WERI-Rb-1 (cell line): ENCODE results near the gene ADRA2A.

Source experiments
- DNase-seq: peaks from one replicate; pipeline ENCODE4 v3.0.0-alpha.2; 2020
- H3K27ac ChIP-seq: fragments of 250-450 bp; sonication (Bioruptor Pico); 2 replicates; pipeline ENCODE4 v1.5.1; 2020; ENCODE audit warnings: mild to moderate bottlenecking, moderate library complexity
- H3K27me3 ChIP-seq: fragments of 250-450 bp; sonication (Bioruptor Pico); 2 replicates; pipeline ENCODE4 v1.5.1; 2021; ENCODE audit warnings: mild to moderate bottlenecking, low read depth, moderate library complexity; ENCODE audit not compliant: insufficient read depth, severe bottlenecking
- H3K36me3 ChIP-seq: fragments of 250-450 bp; sonication (Bioruptor Pico); 2 replicates; pipeline ENCODE4 v1.5.1; 2020; ENCODE audit warnings: mild to moderate bottlenecking, moderate library complexity
- H3K4me3 ChIP-seq: 2 replicates; pipeline ENCODE4 v1.5.1; 2011; ENCODE audit warnings: low read depth, mild to moderate bottlenecking, control low read depth, low read length
- H3K9me3 ChIP-seq: fragments of 250-450 bp; sonication (Bioruptor Pico); 2 replicates; pipeline ENCODE4 v1.5.1; 2021; ENCODE audit warnings: mild to moderate bottlenecking, moderate library complexity; ENCODE audit not compliant: severe bottlenecking
- CTCF ChIP-seq: IDR thresholded peaks from 2 replicates; pipeline ENCODE4 v1.5.1; 2011; ENCODE audit warnings: low read depth, mild to moderate bottlenecking, control low read depth, inconsistent platforms, low read length

ADRA2A gene

GRCh38 chr10:111076191-111076681 lies 593 bp upstream of the ADRA2A start:
- Histone ChIP-seq H3K36me3 (peaks cover 4% of the 10 kb centered on the region), H3K4me3 (peak overlapping the region; percentile 78), H3K27ac (peak overlapping the region; percentile 23; the same call in 1 of the 2 replicates), H3K9me3 (no peaks in the 10 kb centered on the region), H3K27me3 (peaks cover 2% of the 10 kb centered on the region)
- DNase-seq = peak; percentile 80
- peak; percentile 98 for TF ChIP-seq CTCF

GRCh38 chr10:111077479-111077784 lies 603 bp downstream of the ADRA2A start:
- H3K9me3 ChIP-seq = no peaks in the 10 kb centered on the region
- TF ChIP-seq CTCF = no peak
- peaks cover 2% of the 10 kb centered on the region for H3K27me3 ChIP-seq
- peak overlapping the region; percentile 78 for H3K4me3 ChIP-seq
- no peak for DNase-seq
- peak overlapping the region; percentile 41 for H3K27ac ChIP-seq
- peaks cover 4% of the 10 kb centered on the region for H3K36me3 ChIP-seq

GRCh38 chr10:111077785-111078504 lies 1.1 kb downstream of the ADRA2A start:
- Histone ChIP-seq H3K36me3 (peaks cover 4% of the 10 kb centered on the region), H3K27me3 (peaks cover 2% of the 10 kb centered on the region), H3K4me3 (peak overlapping the region; percentile 78), H3K27ac (no peak overlapping the region; the same call in 1 of the 2 replicates), H3K9me3 (no peaks in the 10 kb centered on the region)
- TF ChIP-seq CTCF = 0 out of 2 replicates have a peak, but pooled peaks have one; percentile 8
- no peak for DNase-seq

GRCh38 chr10:111078505-111079185 lies 1.8 kb downstream of the ADRA2A start:
- Histone ChIP-seq H3K36me3 (peaks cover 4% of the 10 kb centered on the region), H3K27me3 (peaks cover 2% of the 10 kb centered on the region), H3K9me3 (no peaks in the 10 kb centered on the region), H3K27ac (no peak overlapping the region), H3K4me3 (no peak overlapping the region)
- no peak for TF ChIP-seq CTCF
- no peak for DNase-seq

GRCh38 chr10:111079241-111079760 lies 2.5 kb downstream of the ADRA2A start:
- TF ChIP-seq CTCF = no peak
- DNase-seq = no peak
- H3K27me3 ChIP-seq = peaks cover 2% of the 10 kb centered on the region
- H3K36me3 ChIP-seq = peaks cover 4% of the 10 kb centered on the region
- no peak overlapping the region for H3K27ac ChIP-seq
- no peaks in the 10 kb centered on the region for H3K9me3 ChIP-seq
- H3K4me3 ChIP-seq = no peak overlapping the region
